Activated CD4-positive, alpha-beta memory T cell treated with anti-CD3 and anti-CD28 coated beads, Interleukin-2, amount 10 ng/mL, durations not matched to agents 7 days and 5 days (primary cell): ENCODE measurements around the gene IMMP2L. TPM values are rescaled to one million over a fixed set of nuclear protein-coding genes. Genes with fewer than 3 reads are reported as not detected.
"Not testable (repeated sequence)": the region's sequence is repeated elsewhere in the genome, so short reads cannot be mapped to it uniquely, and the experiment has no call there.

Source experiments
- CTCF ChIA-PET: fragments of 350-600 bp; sonication (Branson Sonifier 250); formaldehyde crosslinking; loops from one replicate; lab custom pipeline; 2021; ENCODE audit warnings: antibody characterized with exemption, inconsistent platforms; lab: Charles Lee
- POLR2A ChIA-PET: fragments of 350-600 bp; sonication (Branson Sonifier 250); formaldehyde crosslinking; loops from one replicate; lab custom pipeline; 2021; ENCODE audit warnings: antibody characterized with exemption; lab: Charles Lee
- DNase-seq: peaks from one replicate; pipeline ENCODE4 v3.0.0-alpha.2; 2020
- H3K27ac Mint-ChIP-seq: one replicate; pipeline ENCODE4 v1.8.0; 2021; ENCODE audit warnings: mild to moderate bottlenecking, mixed read lengths
- H3K27me3 Mint-ChIP-seq: one replicate; pipeline ENCODE4 v1.8.0; 2021; ENCODE audit warnings: mixed read lengths
- H3K36me3 Mint-ChIP-seq: one replicate; pipeline ENCODE4 v1.8.0; 2021; ENCODE audit warnings: low read depth, mixed read lengths
- H3K4me1 Mint-ChIP-seq: one replicate; pipeline ENCODE4 v1.8.0; 2021; ENCODE audit warnings: mixed read lengths
- H3K4me3 Mint-ChIP-seq: one replicate; pipeline ENCODE4 v1.8.0; 2021; ENCODE audit warnings: mild to moderate bottlenecking, mixed read lengths
- H3K9me3 Mint-ChIP-seq: one replicate; pipeline ENCODE4 v1.8.0; 2021; ENCODE audit warnings: mixed read lengths
- total RNA-seq, 2 experiments: library from RNA; stranded (reverse); gene quantifications; one replicate each; pipeline ENCODE4 v1.2.3, GENCODE V29; 2021

IMMP2L gene
- total RNA-seq, 2 experiments from 2014 or later, result 5.9 to 7.6 TPM

- no peaks in the 10 kb centered on the region for H3K36me3 Mint-ChIP-seq
- ChIA-PET POLR2A (no interaction called here), CTCF (interaction anchor here (1.4 kb wide), 1 partner anchor 401 kb away, joined by 3 read pairs; no protein-coding TSS in a partner anchor)
- no peak overlapping the region for H3K27ac Mint-ChIP-seq
- no peak overlapping the region for H3K4me3 Mint-ChIP-seq
- no peaks in the 10 kb centered on the region for H3K4me1 Mint-ChIP-seq
- no peaks in the 10 kb centered on the region for H3K27me3 Mint-ChIP-seq
- peaks cover 2% of the 10 kb centered on the region for H3K9me3 Mint-ChIP-seq
- no peak for DNase-seq
Observed at GRCh38 chr7:110685899-110686298, 876.4 kb downstream of the IMMP2L start.

DNA sequence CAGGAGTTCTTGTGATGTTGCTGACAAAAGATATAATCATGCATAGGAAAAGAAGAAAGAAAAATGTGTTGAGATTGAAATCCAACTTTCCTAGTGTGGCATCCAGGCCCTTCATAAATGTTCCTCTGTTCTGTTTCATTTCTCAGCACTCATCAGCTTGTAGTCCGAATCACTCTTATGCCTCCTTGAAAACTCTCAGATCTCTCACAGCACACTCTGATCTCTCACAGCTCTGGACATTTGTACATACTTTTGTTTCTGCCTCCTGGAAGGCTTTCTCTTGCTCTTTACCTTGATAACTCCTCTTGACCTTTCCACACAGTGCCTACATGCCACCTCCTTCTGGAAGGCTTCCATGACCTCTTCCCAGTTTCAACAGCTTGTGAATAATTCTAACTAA is 880.4 kb downstream of the IMMP2L start:
- no peaks in the 10 kb centered on the region for H3K9me3 Mint-ChIP-seq
- H3K27ac Mint-ChIP-seq, result no peak overlapping the region
- no peak for DNase-seq
- ChIA-PET POLR2A (no interaction called here), CTCF (no interaction called here)
- H3K36me3 Mint-ChIP-seq, result no peaks in the 10 kb centered on the region
- H3K27me3 Mint-ChIP-seq, result no peaks in the 10 kb centered on the region
- H3K4me3 Mint-ChIP-seq, result no peak overlapping the region
- no peaks in the 10 kb centered on the region for H3K4me1 Mint-ChIP-seq

- Mint-ChIP-seq H3K4me1 (no peaks in the 10 kb centered on the region), H3K36me3 (no peaks in the 10 kb centered on the region), H3K27me3 (no peaks in the 10 kb centered on the region), H3K9me3 (peaks cover 11% of the 10 kb centered on the region), H3K4me3 (no peak overlapping the region), H3K27ac (no peak overlapping the region)
- DNase-seq, result no peak
- ChIA-PET POLR2A (no interaction called here), CTCF (no interaction called here)
Observed at GRCh38 chr7:110677405-110677804, 884.9 kb downstream of the IMMP2L start.

DNA sequence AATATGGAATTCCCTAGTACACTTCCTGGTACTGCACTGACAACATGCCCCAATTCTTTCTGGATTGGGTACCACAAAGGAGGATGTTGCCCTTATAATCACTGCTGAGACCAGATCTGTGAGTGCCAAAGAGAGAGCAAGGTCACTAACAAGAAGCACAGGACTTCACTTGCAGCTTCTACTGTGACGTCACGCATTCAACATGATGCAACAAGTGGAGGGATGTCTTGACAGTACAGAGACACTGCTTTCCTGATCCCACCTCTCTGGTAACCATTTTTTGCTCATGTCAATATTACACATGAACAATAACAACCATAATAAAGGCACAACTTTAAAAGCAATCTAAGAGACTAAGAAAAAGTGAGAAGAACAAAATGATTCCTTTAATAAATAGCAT is 885.5 kb downstream of the IMMP2L start:
- Mint-ChIP-seq H3K9me3 (peaks cover 14% of the 10 kb centered on the region), H3K4me1 (no peaks in the 10 kb centered on the region), H3K4me3 (no peak overlapping the region), H3K27ac (no peak overlapping the region), H3K36me3 (no peaks in the 10 kb centered on the region), H3K27me3 (no peaks in the 10 kb centered on the region)
- DNase-seq, result no peak
- ChIA-PET CTCF (no interaction called here), POLR2A (no interaction called here)

DNA sequence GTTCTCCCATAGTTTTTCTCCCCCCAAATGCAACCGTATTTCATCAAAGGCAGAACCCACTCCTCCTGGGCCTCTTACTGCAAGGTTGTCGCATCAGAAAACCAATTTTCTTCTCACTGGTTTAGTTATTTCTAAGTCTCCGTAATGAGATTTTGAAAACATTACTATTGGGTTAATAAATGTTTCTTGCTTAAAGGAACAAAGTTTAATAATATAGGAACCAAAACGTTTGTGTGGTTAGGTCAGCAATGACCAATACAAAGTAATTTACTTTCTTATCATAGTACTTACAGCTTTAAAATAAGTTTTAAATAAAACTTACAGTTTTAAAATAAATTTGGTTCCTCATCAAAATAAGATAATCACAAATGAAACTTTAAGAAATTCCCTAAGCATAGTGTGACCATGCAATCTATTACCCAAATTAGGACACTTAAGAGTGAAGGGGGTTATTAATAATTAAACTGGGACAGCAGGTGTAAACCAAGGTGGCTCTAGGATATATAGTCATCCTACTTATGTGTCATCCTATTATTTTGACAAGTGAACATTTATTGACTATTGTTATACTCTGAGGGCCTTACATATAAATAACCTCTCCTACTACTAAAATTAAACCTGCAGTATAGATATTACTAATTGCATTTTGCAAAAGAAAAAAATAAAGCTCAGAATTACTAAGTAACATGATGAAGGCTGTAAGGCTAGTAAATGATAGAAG is 886.7 kb downstream of the IMMP2L start:
- H3K4me3 Mint-ChIP-seq, result no peak overlapping the region
- H3K9me3 Mint-ChIP-seq, result peaks cover 17% of the 10 kb centered on the region
- H3K36me3 Mint-ChIP-seq, result no peaks in the 10 kb centered on the region
- no peaks in the 10 kb centered on the region for H3K27me3 Mint-ChIP-seq
- ChIA-PET POLR2A (no interaction called here), CTCF (no interaction called here)
- H3K27ac Mint-ChIP-seq, result no peak overlapping the region
- H3K4me1 Mint-ChIP-seq, result no peaks in the 10 kb centered on the region
- DNase-seq, result no peak

DNA sequence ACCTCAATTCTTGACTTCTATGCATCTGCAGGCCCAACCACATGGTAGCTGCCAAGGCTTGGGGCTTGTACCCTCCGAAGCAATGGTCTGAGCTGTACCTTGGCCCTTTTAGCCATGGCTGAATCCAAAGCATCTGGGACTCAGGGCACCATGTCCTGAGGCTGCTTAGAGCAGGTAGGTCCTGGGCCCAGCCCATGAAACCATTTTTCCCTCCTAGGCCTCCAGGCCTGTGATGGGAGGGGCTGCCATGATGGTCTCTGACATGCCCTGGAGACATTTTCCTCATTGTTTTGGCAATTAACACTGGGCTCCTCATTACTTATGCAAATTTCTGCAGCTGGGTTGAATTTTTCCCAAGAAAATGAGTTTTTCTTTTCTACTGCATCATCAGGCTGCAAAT is 889.1 kb downstream of the IMMP2L start:
- ChIA-PET CTCF (no interaction called here), POLR2A (no interaction called here)
- Mint-ChIP-seq H3K36me3 (no peaks in the 10 kb centered on the region), H3K9me3 (peaks cover 17% of the 10 kb centered on the region), H3K27me3 (no peaks in the 10 kb centered on the region), H3K27ac (no peak overlapping the region), H3K4me1 (no peaks in the 10 kb centered on the region), H3K4me3 (no peak overlapping the region)
- DNase-seq, result no peak

DNA sequence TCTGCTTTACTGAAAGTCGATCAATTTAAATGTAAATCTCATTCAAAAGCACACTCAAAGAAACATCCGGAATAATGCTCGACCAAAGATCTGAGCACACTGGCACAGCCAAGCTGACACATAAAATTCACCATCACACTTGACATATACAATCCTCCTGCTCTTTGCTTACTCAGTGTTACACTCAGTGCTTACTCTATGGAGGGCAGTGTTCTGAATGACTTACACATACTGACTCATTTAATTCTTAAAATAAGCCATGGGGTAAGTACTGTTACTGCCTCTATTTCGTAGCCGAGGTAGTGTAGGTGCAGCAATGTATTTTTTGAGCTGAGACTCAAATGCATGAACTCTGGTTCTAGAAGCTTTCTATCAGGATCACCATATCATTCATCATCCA is 892.9 kb downstream of the IMMP2L start:
- no peaks in the 10 kb centered on the region for H3K4me1 Mint-ChIP-seq
- H3K27me3 Mint-ChIP-seq, result no peaks in the 10 kb centered on the region
- ChIA-PET POLR2A (no interaction called here), CTCF (no interaction called here)
- no peaks in the 10 kb centered on the region for H3K36me3 Mint-ChIP-seq
- no peak for DNase-seq
- no peak overlapping the region for H3K4me3 Mint-ChIP-seq
- no peak overlapping the region for H3K27ac Mint-ChIP-seq
- H3K9me3 Mint-ChIP-seq, result peaks cover 18% of the 10 kb centered on the region

DNA sequence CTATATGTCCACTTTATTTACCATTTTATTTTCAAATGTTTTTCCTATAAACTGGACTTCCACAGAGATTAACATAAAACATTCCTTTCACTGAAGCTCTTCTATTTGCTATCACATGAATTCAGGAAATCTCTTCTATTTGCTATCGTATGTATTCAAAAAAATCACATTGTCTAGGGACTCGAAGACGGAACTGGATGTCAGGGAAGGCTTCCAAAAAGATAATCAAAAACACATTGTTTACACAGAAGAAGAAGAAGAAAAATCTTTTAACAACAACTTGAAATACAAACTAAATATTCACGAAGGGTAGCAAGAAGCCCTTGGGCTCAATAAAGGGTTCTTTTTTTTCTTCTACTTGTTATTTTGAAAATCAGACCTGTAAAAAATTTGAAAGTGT is 897.5 kb downstream of the IMMP2L start:
- Mint-ChIP-seq H3K27ac (no peak overlapping the region), H3K27me3 (no peaks in the 10 kb centered on the region), H3K36me3 (no peaks in the 10 kb centered on the region), H3K9me3 (peaks cover 12% of the 10 kb centered on the region), H3K4me1 (no peaks in the 10 kb centered on the region), H3K4me3 (no peak overlapping the region)
- CTCF ChIA-PET, result no interaction called here
- POLR2A ChIA-PET, result no interaction called here
- no peak for DNase-seq

DNA sequence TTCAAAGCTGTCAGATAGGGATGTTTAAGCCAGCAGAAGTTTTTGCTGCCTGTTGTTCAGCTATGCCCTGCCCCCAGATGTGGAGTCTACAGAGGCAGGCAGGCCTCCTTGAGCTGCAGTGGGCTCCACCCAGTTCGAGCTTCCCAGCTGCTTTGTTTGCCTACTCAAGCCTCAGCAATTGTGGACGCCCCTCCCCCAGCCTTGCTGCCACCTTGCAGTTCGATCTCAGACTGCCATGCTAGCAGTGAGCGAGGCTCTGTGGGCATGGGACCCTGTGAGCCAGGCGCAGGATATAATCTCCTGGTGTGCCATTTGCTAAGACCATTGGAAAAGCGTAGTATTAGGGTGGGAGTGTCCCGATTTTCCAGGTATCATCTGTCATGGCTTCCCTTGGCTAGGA is 901.7 kb downstream of the IMMP2L start:
- H3K36me3 Mint-ChIP-seq, POLR2A ChIA-PET, H3K27ac Mint-ChIP-seq, H3K4me3 Mint-ChIP-seq, CTCF ChIA-PET, H3K4me1 Mint-ChIP-seq, DNase-seq, H3K27me3 Mint-ChIP-seq: not testable (repeated sequence)
- H3K9me3 Mint-ChIP-seq, result peaks cover 10% of the 10 kb centered on the region

- DNase-seq, result no peak
- ChIA-PET POLR2A (no interaction called here), CTCF (no interaction called here)
- no peaks in the 10 kb centered on the region for H3K9me3 Mint-ChIP-seq
- H3K27ac Mint-ChIP-seq, result no peak overlapping the region
- H3K36me3 Mint-ChIP-seq, result no peaks in the 10 kb centered on the region
- H3K4me1 Mint-ChIP-seq, result no peaks in the 10 kb centered on the region
- H3K27me3 Mint-ChIP-seq, result no peaks in the 10 kb centered on the region
- no peak overlapping the region for H3K4me3 Mint-ChIP-seq
Observed at GRCh38 chr7:110650328-110650727, 912.0 kb downstream of the IMMP2L start.

DNA sequence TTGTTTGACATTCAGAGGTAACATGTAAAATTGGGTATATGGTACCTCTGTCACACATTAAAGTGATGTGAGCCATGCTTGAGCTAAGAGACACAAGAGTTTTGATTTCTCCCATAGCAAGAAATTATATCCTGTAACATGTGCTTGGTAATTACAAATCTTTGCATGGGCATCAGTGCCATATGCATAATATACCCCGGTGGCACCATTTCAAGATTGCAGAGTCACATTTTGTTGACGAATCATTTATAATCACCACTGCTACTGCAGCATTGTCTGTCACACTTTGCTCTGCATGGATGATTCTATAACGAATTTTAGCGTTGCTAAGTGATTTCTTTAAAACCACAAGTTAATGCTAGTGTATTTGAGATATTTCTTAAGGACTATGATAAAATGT is 915.0 kb downstream of the IMMP2L start:
- ChIA-PET CTCF (no interaction called here), POLR2A (no interaction called here)
- Mint-ChIP-seq H3K36me3 (no peaks in the 10 kb centered on the region), H3K27ac (no peak overlapping the region), H3K4me1 (no peaks in the 10 kb centered on the region), H3K4me3 (no peak overlapping the region), H3K9me3 (no peaks in the 10 kb centered on the region), H3K27me3 (no peaks in the 10 kb centered on the region)
- no peak for DNase-seq

DNA sequence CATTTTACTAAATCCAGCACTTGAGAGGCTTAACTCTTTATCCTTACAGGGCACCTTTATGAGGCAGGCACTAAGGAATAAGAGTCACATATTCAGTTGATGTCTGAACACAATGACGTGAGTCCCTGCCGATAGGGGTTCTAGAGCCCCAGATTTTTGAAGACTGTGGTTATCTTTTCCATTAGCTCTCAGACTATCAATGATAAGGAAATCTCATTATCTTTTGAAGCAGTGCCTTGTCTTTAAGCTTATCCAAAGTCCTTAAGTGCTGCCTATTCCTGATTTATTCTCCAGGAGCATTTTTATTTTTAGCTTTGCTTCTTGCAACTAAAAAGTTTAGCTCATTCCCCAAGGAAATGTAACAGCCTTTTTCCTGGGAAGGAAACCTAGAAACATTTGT is 915.5 kb downstream of the IMMP2L start:
- no peak for DNase-seq
- Mint-ChIP-seq H3K4me3 (no peak overlapping the region), H3K4me1 (no peaks in the 10 kb centered on the region), H3K27ac (no peak overlapping the region), H3K36me3 (no peaks in the 10 kb centered on the region), H3K9me3 (no peaks in the 10 kb centered on the region), H3K27me3 (no peaks in the 10 kb centered on the region)
- ChIA-PET POLR2A (no interaction called here), CTCF (no interaction called here)

DNA sequence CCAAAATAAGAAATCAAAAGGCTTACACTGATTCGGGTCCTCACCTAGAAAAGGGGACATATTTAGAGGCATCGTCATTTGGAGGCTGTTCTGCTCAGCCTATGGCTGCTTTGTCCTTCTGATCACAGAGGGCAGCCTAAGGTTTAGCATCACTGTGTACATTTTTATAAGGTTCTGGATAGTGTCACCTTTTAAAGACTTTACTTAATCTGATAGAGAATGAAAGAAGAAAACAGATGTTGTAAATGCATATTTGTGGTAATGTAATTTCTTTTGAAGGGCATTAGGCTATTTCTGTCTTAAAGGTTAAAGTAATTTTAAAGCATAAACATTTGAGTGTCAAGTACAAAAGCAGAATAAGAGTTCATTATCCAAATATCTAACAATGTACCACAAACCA is 916.7 kb downstream of the IMMP2L start:
- Mint-ChIP-seq H3K27me3 (peaks cover 3% of the 10 kb centered on the region), H3K9me3 (no peaks in the 10 kb centered on the region), H3K27ac (no peak overlapping the region), H3K4me1 (no peaks in the 10 kb centered on the region), H3K4me3 (no peak overlapping the region), H3K36me3 (no peaks in the 10 kb centered on the region)
- CTCF ChIA-PET, result no interaction called here
- DNase-seq, result no peak
- POLR2A ChIA-PET, result no interaction called here

DNA sequence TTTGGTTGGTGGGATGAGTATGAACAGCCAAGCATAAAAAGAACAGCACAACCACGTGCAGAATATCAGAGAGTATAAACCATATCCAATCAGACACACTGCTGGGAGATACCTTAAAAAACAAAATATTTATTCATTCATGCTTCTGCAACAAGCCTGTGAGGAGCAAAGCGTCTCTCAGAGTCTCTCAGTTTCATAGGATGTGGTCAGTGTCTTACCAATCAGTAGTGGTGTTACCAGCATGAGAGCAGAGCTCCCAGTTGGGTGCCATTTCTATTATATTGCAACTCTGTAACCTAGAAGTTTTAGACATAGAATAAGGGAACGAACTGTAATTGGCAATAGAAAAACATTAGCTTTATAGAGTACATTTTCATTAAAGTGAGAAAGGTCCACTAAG is 917.2 kb downstream of the IMMP2L start:
- no peak for DNase-seq
- H3K36me3 Mint-ChIP-seq, result no peaks in the 10 kb centered on the region
- peaks cover 5% of the 10 kb centered on the region for H3K27me3 Mint-ChIP-seq
- no peaks in the 10 kb centered on the region for H3K9me3 Mint-ChIP-seq
- H3K4me1 Mint-ChIP-seq, result no peaks in the 10 kb centered on the region
- POLR2A ChIA-PET, result no interaction called here
- no peak overlapping the region for H3K4me3 Mint-ChIP-seq
- CTCF ChIA-PET, result no interaction called here
- no peak overlapping the region for H3K27ac Mint-ChIP-seq
